Central memory CD8-positive, alpha-beta T cell (primary cell): ENCODE results near the gene CRTC3.
A peak's percentile ranks its signal among the peaks of the same experiment; 100 is the strongest.

ENCODE experiments used
- ATAC-seq: fragments of 150-1000 bp; cut with Tn5 transposase; replicated peaks from 2 replicates; pipeline ENCODE4 v1.10.0; 2022; ENCODE audit warnings: mild to moderate bottlenecking, moderate FRiP score, moderate number of reproducible peaks; ENCODE audit not compliant: poor library complexity, severe bottlenecking; ENCODE audit errors: extremely low read depth
- DNase-seq, 2 donors: peaks; one replicate each; pipeline ENCODE4 v3.0.0; 2021; ENCODE audit warnings: low spot score in 2 of 2
- H3K27ac Mint-ChIP-seq: one replicate; pipeline ENCODE4 v1.8.0; 2022; ENCODE audit warnings: low read depth, mild to moderate bottlenecking, moderate library complexity, mixed read lengths
- H3K27me3 Mint-ChIP-seq: one replicate; pipeline ENCODE4 v1.8.0; 2022; ENCODE audit warnings: mixed read lengths
- H3K36me3 Mint-ChIP-seq: one replicate; pipeline ENCODE4 v1.8.0; 2022; ENCODE audit warnings: mild to moderate bottlenecking, moderate library complexity, mixed read lengths; ENCODE audit not compliant: insufficient read depth
- H3K4me1 Mint-ChIP-seq: one replicate; pipeline ENCODE4 v1.8.0; 2022; ENCODE audit warnings: mixed read lengths
- H3K4me3 Mint-ChIP-seq: one replicate; pipeline ENCODE4 v1.8.0; 2022; ENCODE audit warnings: mild to moderate bottlenecking, moderate library complexity, mixed read lengths
- H3K9me3 Mint-ChIP-seq: one replicate; pipeline ENCODE4 v1.8.0; 2022; ENCODE audit warnings: mixed read lengths

CRTC3 gene

DNA sequence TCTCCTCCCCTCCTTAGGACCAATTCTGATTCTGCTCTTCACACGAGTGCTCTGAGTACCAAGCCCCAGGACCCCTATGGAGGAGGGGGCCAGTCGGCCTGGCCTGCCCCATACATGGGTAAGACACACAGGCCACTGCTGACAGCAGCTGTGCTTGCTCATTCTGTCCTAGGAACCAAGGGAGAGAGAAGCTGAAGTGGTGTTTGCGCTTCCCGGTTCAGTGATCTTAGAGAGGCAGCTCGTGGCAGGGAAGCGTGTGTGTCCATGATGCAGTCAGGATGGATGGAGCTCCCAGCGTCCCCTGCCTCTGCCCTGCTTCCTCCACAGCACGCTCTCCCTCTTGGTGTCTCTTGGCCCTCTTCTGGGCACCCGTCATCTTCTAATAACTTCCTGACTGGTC is 77.6 kb downstream of the CRTC3 start:
- H3K27ac Mint-ChIP-seq: no peak overlapping the region
- DNase-seq (no peak), ATAC-seq (no peak)
- no peaks in the 10 kb centered on the region for H3K27me3 Mint-ChIP-seq
- H3K4me1 Mint-ChIP-seq: peaks cover 14% of the 10 kb centered on the region
- H3K36me3 Mint-ChIP-seq: peaks cover 11% of the 10 kb centered on the region
- no peak overlapping the region for H3K4me3 Mint-ChIP-seq
- no peaks in the 10 kb centered on the region for H3K9me3 Mint-ChIP-seq

- ATAC-seq (no peak), DNase-seq (no peak)
- H3K27ac Mint-ChIP-seq: no peak overlapping the region
- H3K27me3 Mint-ChIP-seq: no peaks in the 10 kb centered on the region
- no peak overlapping the region for H3K4me3 Mint-ChIP-seq
- H3K4me1 Mint-ChIP-seq: peaks cover 10% of the 10 kb centered on the region
- peaks cover 15% of the 10 kb centered on the region for H3K36me3 Mint-ChIP-seq
- no peaks in the 10 kb centered on the region for H3K9me3 Mint-ChIP-seq
Observed at GRCh38 chr15:90609242-90610180, 79.8 kb downstream of the CRTC3 start.

GRCh38 chr15:90610190-90610589 is 80.5 kb downstream of the CRTC3 start:
- ATAC-seq: no peak
- Mint-ChIP-seq H3K4me3 (no peak overlapping the region), H3K4me1 (peaks cover 10% of the 10 kb centered on the region), H3K36me3 (peaks cover 18% of the 10 kb centered on the region), H3K9me3 (no peaks in the 10 kb centered on the region), H3K27me3 (no peaks in the 10 kb centered on the region), H3K27ac (no peak overlapping the region)
- no peak for DNase-seq

GRCh38 chr15:90611157-90611556 is 81.4 kb downstream of the CRTC3 start:
- no peak overlapping the region for H3K4me3 Mint-ChIP-seq
- DNase-seq (no peak), ATAC-seq (no peak)
- H3K27ac Mint-ChIP-seq: peak overlapping the region; percentile 58
- H3K4me1 Mint-ChIP-seq: peaks cover 10% of the 10 kb centered on the region
- no peaks in the 10 kb centered on the region for H3K27me3 Mint-ChIP-seq
- no peaks in the 10 kb centered on the region for H3K9me3 Mint-ChIP-seq
- H3K36me3 Mint-ChIP-seq: peaks cover 20% of the 10 kb centered on the region

GRCh38 chr15:90617171-90617570 is 87.4 kb downstream of the CRTC3 start:
- DNase-seq (no peak), ATAC-seq (no peak)
- Mint-ChIP-seq H3K36me3 (peaks cover 29% of the 10 kb centered on the region), H3K4me1 (peaks cover 15% of the 10 kb centered on the region), H3K27me3 (no peaks in the 10 kb centered on the region), H3K27ac (peak overlapping the region; percentile 25), H3K4me3 (no peak overlapping the region), H3K9me3 (no peaks in the 10 kb centered on the region)

GRCh38 chr15:90617668-90618097 is 88.0 kb downstream of the CRTC3 start:
- ATAC-seq: no peak

DNA sequence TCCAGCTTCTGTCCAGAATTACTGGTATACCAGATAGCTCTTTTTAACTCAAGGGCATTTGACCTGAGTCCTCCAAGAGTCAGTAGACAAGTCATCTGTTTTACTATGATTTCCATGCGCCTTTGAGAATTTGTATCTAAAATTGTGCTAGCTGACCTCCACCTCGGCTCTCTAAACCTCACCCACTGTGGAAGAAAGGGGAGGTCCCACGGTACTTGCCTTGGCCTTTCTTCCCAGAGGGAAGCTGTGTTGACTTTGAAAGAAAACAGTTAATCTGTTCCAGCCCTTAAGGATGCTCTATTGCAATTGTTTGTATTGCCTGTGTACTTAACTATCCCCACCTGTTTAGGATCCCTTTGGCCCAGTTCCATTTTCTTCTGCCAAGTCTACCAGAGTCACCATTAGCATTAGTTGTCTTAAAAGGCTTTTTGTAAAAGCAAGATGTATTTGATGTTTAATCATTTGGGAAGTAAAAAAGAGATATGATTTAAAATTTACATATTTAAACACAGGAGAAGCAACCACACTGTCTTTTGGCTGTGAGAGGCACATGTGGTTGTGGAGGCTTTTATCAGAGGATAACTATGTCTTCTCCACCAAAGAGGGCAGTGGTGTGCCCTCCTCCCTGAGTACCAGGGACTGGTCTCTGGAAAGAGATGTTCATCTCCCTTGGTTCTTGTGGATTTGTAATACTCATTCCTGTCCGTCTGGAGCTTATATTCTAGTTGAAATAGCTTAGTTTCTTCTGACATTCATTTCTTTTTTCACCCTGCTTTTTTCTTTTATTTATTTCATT is 88.8 kb downstream of the CRTC3 start:
- Mint-ChIP-seq H3K36me3 (peaks cover 25% of the 10 kb centered on the region), H3K27ac (no peak overlapping the region), H3K27me3 (no peaks in the 10 kb centered on the region), H3K9me3 (no peaks in the 10 kb centered on the region), H3K4me1 (peaks cover 10% of the 10 kb centered on the region), H3K4me3 (no peak overlapping the region)
- DNase-seq: no peak
- no peak for ATAC-seq

More at GRCh38 chr15:90617668-90618097, 88.0 kb downstream of the CRTC3 start:
- H3K27me3 Mint-ChIP-seq: no peaks in the 10 kb centered on the region
- peaks cover 15% of the 10 kb centered on the region for H3K4me1 Mint-ChIP-seq
- DNase-seq: no peak
- no peak overlapping the region for H3K4me3 Mint-ChIP-seq
- H3K27ac Mint-ChIP-seq: no peak overlapping the region
- H3K36me3 Mint-ChIP-seq: peaks cover 29% of the 10 kb centered on the region
- H3K9me3 Mint-ChIP-seq: no peaks in the 10 kb centered on the region

- DNase-seq: no peak
- Mint-ChIP-seq H3K27ac (peak overlapping the region; percentile 6), H3K9me3 (no peaks in the 10 kb centered on the region), H3K36me3 (peaks cover 25% of the 10 kb centered on the region), H3K27me3 (no peaks in the 10 kb centered on the region), H3K4me1 (peaks cover 9% of the 10 kb centered on the region), H3K4me3 (no peak overlapping the region)
- ATAC-seq: no peak
Observed at GRCh38 chr15:90619468-90619867, 89.7 kb downstream of the CRTC3 start.

DNA sequence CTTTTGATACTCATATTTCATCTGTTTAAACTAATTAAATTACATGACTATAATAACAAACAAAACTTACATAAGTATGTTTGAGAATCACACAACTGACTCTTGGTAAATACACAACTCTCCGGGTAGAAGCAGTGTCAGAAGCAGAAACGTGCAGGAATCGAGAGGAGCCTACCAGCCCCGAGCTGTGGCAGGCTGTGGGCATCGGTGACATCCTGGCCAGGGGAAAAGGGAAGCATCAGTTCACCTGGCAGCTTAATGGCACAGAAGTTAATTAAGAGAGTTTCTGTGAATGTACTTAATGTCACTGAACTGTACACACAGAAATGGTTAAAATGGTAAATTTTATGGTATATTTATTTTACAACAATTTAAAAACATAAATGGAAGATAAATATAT is 90.2 kb downstream of the CRTC3 start:
- no peaks in the 10 kb centered on the region for H3K9me3 Mint-ChIP-seq
- DNase-seq (no peak), ATAC-seq (no peak)
- H3K27me3 Mint-ChIP-seq: no peaks in the 10 kb centered on the region
- peaks cover 22% of the 10 kb centered on the region for H3K36me3 Mint-ChIP-seq
- peak overlapping the region; percentile 6 for H3K27ac Mint-ChIP-seq
- no peak overlapping the region for H3K4me3 Mint-ChIP-seq
- peaks cover 9% of the 10 kb centered on the region for H3K4me1 Mint-ChIP-seq

- no peak for DNase-seq
- no peak for ATAC-seq
- peaks cover 9% of the 10 kb centered on the region for H3K4me1 Mint-ChIP-seq
- H3K27ac Mint-ChIP-seq: peak overlapping the region; percentile 6
- H3K4me3 Mint-ChIP-seq: no peak overlapping the region
- peaks cover 21% of the 10 kb centered on the region for H3K36me3 Mint-ChIP-seq
- H3K27me3 Mint-ChIP-seq: no peaks in the 10 kb centered on the region
- H3K9me3 Mint-ChIP-seq: no peaks in the 10 kb centered on the region
Observed at GRCh38 chr15:90620379-90621067, 90.8 kb downstream of the CRTC3 start.

DNA sequence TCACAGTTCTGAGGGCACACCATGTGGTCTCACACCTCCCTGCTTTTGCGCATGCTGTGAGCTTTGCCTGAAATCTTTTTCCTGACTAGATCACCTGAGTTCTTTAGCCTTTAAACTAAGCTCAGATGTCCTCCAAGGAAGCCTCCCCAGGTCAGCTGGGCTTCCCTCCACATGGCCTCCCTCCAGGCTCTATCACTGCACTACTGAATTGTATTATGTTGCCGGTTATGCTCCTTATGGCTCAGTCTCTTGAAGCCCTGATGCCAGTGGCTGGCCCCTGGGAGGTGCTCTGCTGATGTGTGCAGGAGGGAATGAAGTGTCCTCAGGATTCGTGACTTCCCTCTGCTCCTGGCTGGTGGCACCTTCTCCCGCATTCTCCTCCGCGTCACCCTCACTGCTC is 94.1 kb downstream of the CRTC3 start:
- Mint-ChIP-seq H3K27ac (no peak overlapping the region), H3K9me3 (no peaks in the 10 kb centered on the region), H3K27me3 (no peaks in the 10 kb centered on the region), H3K4me3 (no peak overlapping the region), H3K36me3 (peaks cover 19% of the 10 kb centered on the region), H3K4me1 (peaks cover 9% of the 10 kb centered on the region)
- DNase-seq (no peak), ATAC-seq (no peak)

DNA sequence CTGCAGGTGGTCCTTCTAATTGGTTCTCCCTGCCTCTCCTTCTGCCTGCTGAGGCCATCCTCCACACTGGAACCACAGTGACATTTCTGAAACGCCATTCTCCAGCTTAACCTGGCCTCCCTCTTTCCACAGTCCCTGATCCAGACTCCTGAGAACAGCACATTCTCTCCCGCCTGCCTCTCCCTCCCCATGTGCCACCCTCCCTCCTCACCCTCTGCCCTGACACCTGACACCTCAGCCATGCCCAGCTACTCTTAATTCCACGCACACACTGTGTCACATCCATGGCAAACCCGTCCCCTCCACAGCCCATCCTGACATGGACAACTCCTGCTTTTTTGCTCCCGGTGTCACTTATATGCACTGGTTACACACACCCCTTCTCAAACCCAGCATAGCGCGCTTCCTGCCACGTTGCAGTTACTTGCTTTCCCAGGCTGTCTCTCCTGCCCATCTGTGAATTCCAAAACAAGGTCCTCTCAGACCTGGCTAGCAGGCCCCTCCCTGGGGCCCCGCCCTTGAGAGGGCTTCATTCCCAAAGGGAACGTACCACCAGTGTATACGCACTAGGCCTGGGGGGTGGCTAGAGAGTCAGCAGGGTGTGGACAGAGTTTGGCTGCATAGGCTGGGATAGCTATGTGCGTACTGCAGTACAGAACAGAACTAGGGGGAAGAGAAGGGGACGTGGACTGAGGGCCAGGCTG is 94.7 kb downstream of the CRTC3 start:
- Mint-ChIP-seq H3K4me1 (peaks cover 9% of the 10 kb centered on the region), H3K36me3 (peaks cover 22% of the 10 kb centered on the region), H3K27me3 (no peaks in the 10 kb centered on the region), H3K4me3 (no peak overlapping the region), H3K27ac (no peak overlapping the region), H3K9me3 (no peaks in the 10 kb centered on the region)
- DNase-seq (no peak), ATAC-seq (no peak)
